NCI-H2081 treated with DMSO at 0.1 percent for 48 hours (cell line): Measurements from ENCODE around the gene ADAMTS14.

Source experiments
- DNase-seq: peaks from one replicate; lab custom pipeline; 2025; lab: John Stamatoyannopoulos, UW

The ADAMTS14 gene

GRCh38 chr10:70692043-70692603 lies 19.8 kb downstream of the ADAMTS14 start:
- DNase-seq, result no peak

- no peak for DNase-seq
These were observed 21.5 kb downstream of the ADAMTS14 start for GRCh38 chr10:70693619-70694335.

DNA sequence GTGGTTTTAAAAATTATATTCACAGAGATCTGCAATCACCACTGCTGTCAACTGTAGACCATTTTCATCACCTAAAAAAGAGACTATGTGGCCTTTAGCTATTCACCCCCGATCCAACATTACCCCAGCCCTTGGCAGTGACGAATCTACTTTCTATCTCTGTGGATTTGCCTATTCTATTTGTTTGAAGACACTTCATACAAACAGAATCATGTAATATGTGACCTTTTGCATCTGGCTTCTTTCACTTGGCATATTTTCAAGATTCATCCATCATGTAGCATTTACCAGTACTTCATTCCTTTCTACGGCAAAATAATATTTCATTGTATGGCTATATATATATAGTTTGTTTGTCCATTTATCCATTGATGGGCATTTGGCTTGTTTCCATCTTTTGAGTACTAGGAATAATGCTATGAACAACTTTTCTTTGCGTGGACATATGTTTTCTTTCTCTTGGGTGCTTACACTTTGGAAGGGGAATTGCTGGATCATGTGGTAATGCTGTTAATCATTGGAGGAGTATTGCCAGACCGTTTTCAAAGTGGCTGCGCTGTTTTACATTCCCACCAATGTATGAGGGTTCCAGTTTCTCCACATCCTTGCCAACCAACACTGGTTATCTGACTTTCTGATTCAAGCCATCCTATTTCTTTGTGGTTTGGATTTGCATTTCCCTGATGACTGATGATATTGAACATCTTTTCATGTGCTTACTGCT lies 22.3 kb downstream of the ADAMTS14 start:
- no peak for DNase-seq

GRCh38 chr10:70695241-70696030 lies 23.1 kb downstream of the ADAMTS14 start:
- DNase-seq, result no peak

GRCh38 chr10:70698211-70698610 lies 25.9 kb downstream of the ADAMTS14 start:
- DNase-seq, result no peak

DNA sequence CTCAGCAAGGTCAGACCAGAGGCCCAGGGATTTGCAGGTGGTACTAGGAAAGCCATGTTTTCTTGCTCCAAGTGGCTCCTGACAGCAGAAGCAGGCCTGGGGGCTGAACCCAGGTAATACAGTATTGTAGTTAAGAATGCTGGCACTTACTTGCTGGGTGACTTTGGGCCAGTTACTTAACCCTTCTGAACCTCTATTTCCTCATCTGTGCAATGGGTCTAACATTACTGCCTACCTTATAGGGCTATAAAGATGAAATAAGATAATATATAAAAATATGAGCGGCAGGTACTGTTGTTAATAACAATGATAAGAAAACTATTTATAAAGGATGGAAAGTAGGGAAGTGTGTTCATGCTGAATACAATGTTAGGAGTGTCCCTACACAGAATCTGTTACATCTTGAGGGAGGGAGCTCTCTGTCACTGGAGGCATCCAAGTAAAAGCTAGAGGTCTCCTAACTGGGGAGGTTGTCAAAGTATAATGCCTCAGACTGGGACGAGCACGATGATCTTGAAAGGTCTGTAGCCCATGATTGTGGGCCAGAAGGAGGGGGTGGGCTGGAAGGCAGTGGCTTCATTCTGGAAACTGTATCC lies 26.9 kb downstream of the ADAMTS14 start:
- DNase-seq, result no peak

GRCh38 chr10:70699659-70700174 lies 27.4 kb downstream of the ADAMTS14 start:
- DNase-seq, result no peak

GRCh38 chr10:70702190-70702763 lies 30.0 kb downstream of the ADAMTS14 start:
- DNase-seq, result no peak

GRCh38 chr10:70704211-70704610 lies 31.9 kb downstream of the ADAMTS14 start:
- DNase-seq, result no peak

- DNase-seq, result no peak
These were observed 33.0 kb downstream of the ADAMTS14 start for GRCh38 chr10:70705121-70705861.

GRCh38 chr10:70711177-70711576 lies 38.9 kb downstream of the ADAMTS14 start:
- no peak for DNase-seq

DNA sequence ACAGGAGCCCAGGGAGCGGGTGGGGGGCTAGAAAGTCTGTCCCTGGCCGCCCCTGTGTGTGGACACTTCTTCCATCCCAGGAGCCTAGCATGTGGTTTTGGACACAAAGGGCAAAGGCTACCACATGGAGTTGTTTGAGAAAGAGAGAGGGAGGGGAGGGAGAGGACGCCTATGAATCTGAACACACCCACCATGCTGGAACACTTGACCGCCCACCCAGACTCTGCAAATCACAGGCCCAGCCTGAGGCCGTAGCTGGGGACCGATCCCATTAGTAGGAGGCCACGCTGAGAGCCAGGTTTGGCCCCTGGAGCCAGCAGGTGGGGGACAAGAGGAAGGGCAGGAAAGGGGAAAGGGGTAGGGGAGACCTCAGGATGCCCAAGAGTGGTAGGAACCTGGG lies 39.6 kb downstream of the ADAMTS14 start:
- DNase-seq, result no peak

DNA sequence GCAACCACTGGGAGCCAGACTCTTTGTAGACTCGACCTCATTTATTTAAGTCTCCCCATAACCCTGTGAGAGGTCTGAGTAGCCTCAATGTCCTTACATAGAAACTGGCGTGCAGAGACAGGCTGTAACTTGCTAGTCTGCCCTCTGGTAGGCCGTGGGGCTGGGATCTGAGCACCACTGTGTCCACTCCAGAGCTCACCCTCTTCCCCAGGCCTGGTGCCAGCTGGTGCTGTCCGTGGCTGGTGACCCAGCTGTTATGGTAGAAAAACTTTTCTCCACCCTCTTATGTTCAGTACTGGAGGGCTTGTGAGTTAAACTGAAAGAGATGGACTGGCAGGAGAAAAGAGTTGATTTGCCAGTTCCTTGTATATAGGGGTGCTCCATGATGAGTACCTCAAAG lies 41.9 kb downstream of the ADAMTS14 start:
- DNase-seq, result no peak

DNA sequence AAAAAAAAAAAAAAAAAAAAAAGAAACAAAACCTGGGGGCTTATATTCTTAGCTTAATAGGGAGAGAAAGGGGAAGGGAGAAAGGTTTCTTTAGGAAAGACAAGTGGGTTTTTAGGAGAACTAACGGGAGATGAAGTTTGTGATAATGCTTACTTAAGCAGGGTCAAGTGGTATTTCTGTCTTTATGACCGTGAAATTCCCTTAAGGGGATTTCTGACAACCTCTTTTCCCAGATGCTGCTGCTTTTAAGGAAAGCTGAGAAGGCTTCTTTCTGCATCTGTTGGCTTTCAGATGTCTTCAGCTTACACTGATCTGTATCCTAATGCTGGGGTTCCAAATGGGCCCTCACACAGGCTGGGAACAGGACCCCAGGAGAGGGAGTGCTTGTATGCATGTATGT lies 42.6 kb downstream of the ADAMTS14 start:
- no peak for DNase-seq

GRCh38 chr10:70715853-70716795 lies 43.8 kb downstream of the ADAMTS14 start:
- peak; percentile 79 for DNase-seq

- DNase-seq, result no peak
These were observed 50.6 kb downstream of the ADAMTS14 start for GRCh38 chr10:70722820-70723424.

- DNase-seq, result no peak
These were observed 51.5 kb downstream of the ADAMTS14 start for GRCh38 chr10:70723771-70724170.

- DNase-seq, result no peak
These were observed 54.7 kb downstream of the ADAMTS14 start for GRCh38 chr10:70726909-70727495.

- no peak for DNase-seq
These were observed 56.0 kb downstream of the ADAMTS14 start for GRCh38 chr10:70728328-70728727.
